OCI-LY3 (cell line): Measurements from ENCODE around the gene MAML2.

Experiments
- H2AFZ ChIP-seq: fragments of 200-600, 300-600 bp; shearing (Covaris generic); 2 replicates; pipeline ENCODE4 v1.6.0; 2014; ENCODE audit warnings: antibody characterized with exemption, low read depth, low read length
- H3K27ac ChIP-seq: fragments of 200-600, 300-600 bp; sonication (generic); 2 replicates; pipeline ENCODE4 v1.5.1; 2014; ENCODE audit warnings: mild to moderate bottlenecking, low read length, moderate library complexity, mixed read lengths
- H3K27me3 ChIP-seq: fragments of 200-600, 300-600 bp; sonication (generic); 2 replicates; pipeline ENCODE4 v1.6.1; 2014; ENCODE audit warnings: low read depth, low read length, mixed read lengths
- H3K36me3 ChIP-seq: fragments of 200-600, 300-600 bp; sonication (generic); replicated peaks from 2 replicates; pipeline ENCODE3; 2014; ENCODE audit warnings: low read depth, low read length, mixed read lengths
- H3K4me1 ChIP-seq: fragments of 300-600, 200-600 bp; sonication (generic); 2 replicates; pipeline ENCODE4 v1.6.1; 2014; ENCODE audit warnings: low read length, mixed read lengths
- H3K4me2 ChIP-seq: fragments of 200-600, 300-600 bp; sonication (generic); 2 replicates; pipeline ENCODE4 v1.6.1; 2014; ENCODE audit warnings: low read length, mixed read lengths
- H3K4me3 ChIP-seq: fragments of 300-600, 200-600 bp; sonication (generic); 2 replicates; pipeline ENCODE4 v1.5.1; 2014; ENCODE audit warnings: antibody characterized with exemption, mild to moderate bottlenecking, low read length, moderate library complexity
- H3K79me2 ChIP-seq: fragments of 300-600, 200-600 bp; shearing (Covaris generic); 2 replicates; pipeline ENCODE4 v1.6.1; 2014; ENCODE audit warnings: mild to moderate bottlenecking, low read length, mixed read lengths
- H3K9ac ChIP-seq: fragments of 300-600, 200-600 bp; shearing (Covaris generic); 2 replicates; pipeline ENCODE4 v1.6.0; 2014; ENCODE audit warnings: mild to moderate bottlenecking, low read length, moderate library complexity
- H3K9me3 ChIP-seq: fragments of 200-600, 300-600 bp; shearing (Covaris generic); 2 replicates; pipeline ENCODE4 v1.6.1; 2014; ENCODE audit warnings: low read length, mixed read lengths; ENCODE audit not compliant: insufficient read depth
- H4K20me1 ChIP-seq: fragments of 200-600, 300-600 bp; sonication (generic); 2 replicates; pipeline ENCODE4 v1.6.1; 2016; ENCODE audit warnings: low read length, mixed read lengths; ENCODE audit not compliant: insufficient read depth
- CTCF ChIP-seq: fragments of 200-600, 300-600 bp; sonication (generic); IDR thresholded peaks from 2 replicates; pipeline ENCODE4 v1.5.1; 2014; ENCODE audit warnings: antibody characterized with exemption, low read length, low read depth
- EZH2phosphoT487 ChIP-seq: fragments of 200-600 bp; shearing (Covaris generic); IDR thresholded peaks from 2 replicates; pipeline ENCODE4 v1.6.1; 2018; ENCODE audit warnings: antibody characterized with exemption, mixed run types, low read depth

The MAML2 gene

GRCh38 chr11:96072592-96072991 is 270.4 kb downstream of the MAML2 start:
- Histone ChIP-seq H3K79me2 (no peaks in the 10 kb centered on the region), H3K36me3 (no peaks in the 10 kb centered on the region), H3K4me1 (peaks cover 34% of the 10 kb centered on the region), H3K9me3 (no peaks in the 10 kb centered on the region), H3K4me3 (no peak overlapping the region), H3K4me2 (no peak overlapping the region), H4K20me1 (peaks cover 2% of the 10 kb centered on the region; the same call in 1 of the 2 replicates), H2AFZ (no peak overlapping the region), H3K27me3 (no peaks in the 10 kb centered on the region), H3K9ac (no peak overlapping the region), H3K27ac (no peak overlapping the region)
- TF ChIP-seq EZH2phosphoT487 (no peak), CTCF (no peak)

GRCh38 chr11:96070453-96070852 is 272.5 kb downstream of the MAML2 start:
- Histone ChIP-seq H4K20me1 (peaks cover 2% of the 10 kb centered on the region; the same call in 1 of the 2 replicates), H3K4me2 (no peak overlapping the region), H3K79me2 (no peaks in the 10 kb centered on the region), H3K9me3 (no peaks in the 10 kb centered on the region), H3K27me3 (no peaks in the 10 kb centered on the region), H3K4me1 (peaks cover 21% of the 10 kb centered on the region), H3K36me3 (no peaks in the 10 kb centered on the region), H2AFZ (no peak overlapping the region), H3K27ac (no peak overlapping the region), H3K9ac (no peak overlapping the region), H3K4me3 (no peak overlapping the region)
- TF ChIP-seq EZH2phosphoT487 (no peak), CTCF (no peak)

GRCh38 chr11:96067160-96067559 is 275.8 kb downstream of the MAML2 start:
- Histone ChIP-seq H3K9ac (no peak overlapping the region), H3K36me3 (no peaks in the 10 kb centered on the region), H2AFZ (no peak overlapping the region), H3K27me3 (no peaks in the 10 kb centered on the region), H4K20me1 (no peaks in the 10 kb centered on the region), H3K9me3 (no peaks in the 10 kb centered on the region), H3K4me3 (no peak overlapping the region), H3K4me1 (no peaks in the 10 kb centered on the region), H3K27ac (no peak overlapping the region), H3K79me2 (no peaks in the 10 kb centered on the region), H3K4me2 (no peak overlapping the region)
- TF ChIP-seq CTCF, result no peak
- no peak for TF ChIP-seq EZH2phosphoT487

GRCh38 chr11:96065379-96065778 is 277.6 kb downstream of the MAML2 start:
- Histone ChIP-seq H3K79me2 (no peaks in the 10 kb centered on the region), H3K4me3 (no peak overlapping the region), H3K4me1 (no peaks in the 10 kb centered on the region), H4K20me1 (no peaks in the 10 kb centered on the region), H3K27me3 (no peaks in the 10 kb centered on the region), H3K9ac (no peak overlapping the region), H3K36me3 (no peaks in the 10 kb centered on the region), H3K4me2 (no peak overlapping the region), H3K9me3 (no peaks in the 10 kb centered on the region), H3K27ac (no peak overlapping the region), H2AFZ (no peak overlapping the region)
- TF ChIP-seq CTCF (no peak), EZH2phosphoT487 (no peak)
